Mesodermal cell (in vitro differentiated cells): ENCODE data around the gene CHRM5.

ENCODE experiments used
- H3K27ac ChIP-seq: 2 replicates; pipeline ENCODE4 v1.7.0; 2013; ENCODE audit warnings: mild to moderate bottlenecking, low read depth, low read length, moderate library complexity; ENCODE audit not compliant: severe bottlenecking
- H3K36me3 ChIP-seq: 2 replicates; pipeline ENCODE4 v1.7.1; 2013; ENCODE audit warnings: mild to moderate bottlenecking, low read length, moderate library complexity; ENCODE audit not compliant: control insufficient read depth, insufficient read depth
- H3K4me1 ChIP-seq: one replicate; pipeline ENCODE4 v1.7.1; 2013; ENCODE audit warnings: mild to moderate bottlenecking, low read length; ENCODE audit not compliant: insufficient read depth, control insufficient read depth, poor library complexity, severe bottlenecking
- H3K4me3 ChIP-seq: 2 replicates; pipeline ENCODE4 v1.7.0; 2013; ENCODE audit warnings: low read length, control low read depth, mild to moderate bottlenecking; ENCODE audit not compliant: insufficient read depth, poor library complexity, severe bottlenecking; ENCODE audit errors: extremely low read depth
- H3K9me3 ChIP-seq: 2 replicates; pipeline ENCODE4 v1.7.1; 2013; ENCODE audit warnings: mild to moderate bottlenecking, low read length, moderate library complexity; ENCODE audit not compliant: control insufficient read depth
- WGBS, 2 experiments: methylation state at CpG; one replicate each; pipeline ENCODE4 v1.1.5; 2013; ENCODE audit warnings: missing lambda C conversion rate in 2 of 2; ENCODE audit not compliant: insufficient coverage in 2 of 2; 5-methylcytosine and 5-hydroxymethylcytosine counted together

Gene CHRM5

GRCh38 chr15:34059946-34060345 is 91.6 kb downstream of the CHRM5 start:
- WGBS, 2 experiments: 83 to 96% methylated on average over 2 to 3 of the region's 3 CpGs
- H3K27ac ChIP-seq: no peak overlapping the region
- H3K36me3 ChIP-seq: no peaks in the 10 kb centered on the region
- no peaks in the 10 kb centered on the region for H3K4me1 ChIP-seq
- no peaks in the 10 kb centered on the region for H3K9me3 ChIP-seq
- no peak overlapping the region for H3K4me3 ChIP-seq

GRCh38 chr15:34064438-34064837 is 96.1 kb downstream of the CHRM5 start:
- no peaks in the 10 kb centered on the region for H3K36me3 ChIP-seq
- no peak overlapping the region for H3K27ac ChIP-seq
- no peaks in the 10 kb centered on the region for H3K9me3 ChIP-seq
- H3K4me3 ChIP-seq: no peak overlapping the region
- no peaks in the 10 kb centered on the region for H3K4me1 ChIP-seq
- no CpG with 5 or more reads among the region's 1 CpG for WGBS, 2 experiments

- Histone ChIP-seq H3K4me1 (no peaks in the 10 kb centered on the region), H3K27ac (no peak overlapping the region), H3K36me3 (no peaks in the 10 kb centered on the region), H3K4me3 (no peak overlapping the region), H3K9me3 (no peaks in the 10 kb centered on the region)
- whole genome bisulfite sequencing, 2 experiments: no CpG with 5 or more reads among the region's 3 CpGs
These were observed 97.0 kb downstream of the CHRM5 start for GRCh38 chr15:34065261-34065660.

- H3K4me1 ChIP-seq: no peaks in the 10 kb centered on the region
- H3K4me3 ChIP-seq: no peak overlapping the region
- 87 to 97% methylated on average over 8 of the region's 8 CpGs for WGBS, 2 experiments
- H3K9me3 ChIP-seq: no peaks in the 10 kb centered on the region
- H3K36me3 ChIP-seq: no peaks in the 10 kb centered on the region
- no peak overlapping the region for H3K27ac ChIP-seq
These were observed 97.6 kb downstream of the CHRM5 start for GRCh38 chr15:34065941-34066340.

DNA sequence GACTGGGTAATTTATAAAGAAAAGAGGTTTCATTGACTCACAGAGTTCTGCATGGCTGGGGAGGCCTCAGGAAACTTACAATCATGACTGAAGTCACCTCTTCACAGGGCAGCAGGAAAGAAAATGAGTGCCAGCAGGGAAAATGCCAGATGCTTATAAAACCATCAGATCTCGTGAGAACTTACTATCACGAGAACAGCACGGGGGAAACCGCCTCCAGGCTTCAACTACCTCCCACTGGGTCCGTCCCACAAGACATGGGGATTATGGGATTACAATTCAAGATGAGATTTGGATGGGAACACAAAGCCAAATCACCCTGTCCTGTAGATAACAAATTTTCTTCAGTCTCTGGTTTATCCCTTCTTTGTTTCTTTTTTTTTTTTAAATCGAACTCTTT is 101.7 kb downstream of the CHRM5 start:
- 92 to 95% methylated on average over 4 to 5 of the region's 6 CpGs for WGBS, 2 experiments

DNA sequence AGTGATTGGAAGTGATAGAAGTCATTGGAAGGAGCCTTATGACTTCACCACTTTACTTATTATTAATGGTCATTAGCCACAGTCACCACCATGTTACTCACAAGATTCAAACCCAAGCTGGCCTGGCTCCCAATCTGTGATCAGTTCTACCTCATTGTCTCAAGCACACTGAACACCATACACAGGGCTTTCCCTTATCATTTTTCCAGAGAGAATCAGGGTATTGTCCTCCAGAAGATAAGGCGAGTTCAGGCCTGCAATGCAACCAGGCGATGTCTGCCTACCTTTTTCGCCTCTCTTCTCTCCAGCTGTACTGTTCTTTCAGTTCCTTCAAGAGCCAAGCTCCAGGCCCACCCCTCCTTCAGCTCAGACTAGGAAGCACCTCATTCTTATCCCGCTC is 108.5 kb downstream of the CHRM5 start:
- no peaks in the 10 kb centered on the region for H3K36me3 ChIP-seq
- H3K9me3 ChIP-seq: no peaks in the 10 kb centered on the region
- no peak overlapping the region for H3K4me3 ChIP-seq
- no peak overlapping the region for H3K27ac ChIP-seq
- WGBS, 2 experiments: 85 to 97% methylated on average over 4 of the region's 4 CpGs
- H3K4me1 ChIP-seq: no peaks in the 10 kb centered on the region

More for the DNA sequence above, 101.7 kb downstream of the CHRM5 start:
- H3K4me3 ChIP-seq: no peak overlapping the region
- no peaks in the 10 kb centered on the region for H3K9me3 ChIP-seq
- no peaks in the 10 kb centered on the region for H3K4me1 ChIP-seq
- H3K36me3 ChIP-seq: no peaks in the 10 kb centered on the region
- no peak overlapping the region for H3K27ac ChIP-seq

DNA sequence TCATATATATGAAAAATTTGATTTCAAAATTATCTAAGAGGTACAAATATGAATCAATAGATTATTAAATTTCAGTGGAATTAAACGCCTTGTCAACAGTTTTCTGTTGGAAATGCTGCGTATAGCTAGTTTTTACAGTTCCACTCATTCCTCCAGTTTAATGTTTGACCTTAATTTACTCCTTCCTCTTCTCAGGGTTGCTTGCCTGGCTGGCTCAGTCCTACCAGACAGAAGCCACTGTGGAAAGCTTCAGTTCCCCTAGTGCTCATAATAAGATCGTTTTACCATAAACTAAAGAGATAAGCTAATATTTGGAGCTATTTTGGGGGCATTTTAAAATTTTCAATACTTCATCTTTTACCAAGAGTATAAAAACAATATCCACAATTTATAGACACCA is 110.6 kb downstream of the CHRM5 start:
- no peak overlapping the region for H3K27ac ChIP-seq
- H3K36me3 ChIP-seq: no peaks in the 10 kb centered on the region
- H3K9me3 ChIP-seq: no peaks in the 10 kb centered on the region
- 100% methylated on average over 1 of the region's 3 CpGs; no CpG with 5 or more reads in 1 of the 2 experiments for WGBS, 2 experiments
- no peak overlapping the region for H3K4me3 ChIP-seq
- no peaks in the 10 kb centered on the region for H3K4me1 ChIP-seq

GRCh38 chr15:34079904-34080303 is 111.6 kb downstream of the CHRM5 start:
- Histone ChIP-seq H3K4me3 (no peak overlapping the region), H3K9me3 (no peaks in the 10 kb centered on the region), H3K36me3 (peaks cover 4% of the 10 kb centered on the region), H3K4me1 (no peaks in the 10 kb centered on the region), H3K27ac (no peak overlapping the region)
- WGBS, 2 experiments: 100% methylated on average over 2 of the region's 4 CpGs; no CpG with 5 or more reads in 1 of the 2 experiments

DNA sequence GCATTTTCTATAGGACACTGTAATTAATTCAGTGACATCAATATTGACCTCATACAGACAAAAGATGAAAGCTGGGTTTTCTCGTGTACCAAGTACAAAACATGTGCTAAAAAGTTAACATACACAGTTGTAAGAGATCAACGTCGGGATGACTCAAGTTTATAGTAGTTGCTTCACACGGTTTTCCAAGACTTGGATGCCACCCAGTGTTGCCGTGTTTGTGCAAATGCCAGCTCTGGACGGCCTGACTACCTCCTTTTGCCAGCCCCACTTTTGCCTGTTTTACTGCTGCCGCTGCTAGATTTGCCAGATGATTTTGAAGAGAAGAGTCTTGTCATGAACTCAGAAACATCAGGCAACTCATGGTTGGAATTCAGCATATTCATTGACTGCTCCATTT is 115.8 kb downstream of the CHRM5 start:
- Histone ChIP-seq H3K9me3 (no peaks in the 10 kb centered on the region), H3K36me3 (peaks cover 32% of the 10 kb centered on the region), H3K4me3 (no peak overlapping the region), H3K27ac (no peak overlapping the region), H3K4me1 (no peaks in the 10 kb centered on the region)
- WGBS, 2 experiments: 88 to 95% methylated on average over 6 to 7 of the region's 7 CpGs

DNA sequence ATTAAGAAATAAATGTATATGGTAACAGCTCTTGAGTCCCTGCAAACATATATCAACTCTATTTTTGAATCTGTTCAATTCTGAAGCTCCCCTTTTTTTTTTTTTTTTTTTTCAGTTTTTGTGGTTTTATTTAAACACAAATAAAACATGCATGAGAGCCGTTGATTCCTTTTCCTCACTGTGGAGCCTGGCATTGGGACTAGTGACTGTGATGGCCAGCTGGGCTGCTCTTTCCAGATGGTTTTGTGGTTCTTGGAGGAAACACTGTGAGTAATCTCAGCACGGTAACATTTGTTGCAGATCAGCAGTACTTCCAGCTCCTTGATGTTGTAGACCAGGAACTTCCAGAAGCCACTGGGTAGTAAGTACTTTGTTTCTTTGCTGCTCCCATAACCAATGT is 117.4 kb downstream of the CHRM5 start:
- no peaks in the 10 kb centered on the region for H3K9me3 ChIP-seq
- H3K36me3 ChIP-seq: peaks cover 39% of the 10 kb centered on the region
- H3K27ac ChIP-seq: no peak overlapping the region
- H3K4me1 ChIP-seq: no peaks in the 10 kb centered on the region
- H3K4me3 ChIP-seq: no peak overlapping the region
- 100% methylated on average over 1 of the region's 2 CpGs for WGBS, 2 experiments

GRCh38 chr15:34099914-34100313 is 131.6 kb downstream of the CHRM5 start:
- Histone ChIP-seq H3K27ac (no peak overlapping the region), H3K9me3 (peaks cover 5% of the 10 kb centered on the region), H3K36me3 (peaks cover 20% of the 10 kb centered on the region), H3K4me1 (peaks cover 6% of the 10 kb centered on the region), H3K4me3 (no peak overlapping the region)
- WGBS, 2 experiments: 92 to 94% methylated on average over 2 to 5 of the region's 5 CpGs
